ENCODE measurements around the gene SULT1A2. TPM values are rescaled to one million over a fixed set of nuclear protein-coding genes. Genes with fewer than 3 reads are reported as not detected.
"Not testable (repeated sequence)": the region's sequence is repeated elsewhere in the genome, so short reads cannot be mapped to it uniquely, and the experiment has no call there.

SULT1A2 gene
- total and polyA plus RNA-seq, 2 donors (not counting 1 experiment from before 2014, with no cell fraction given) = 0.17 TPM; not detected in 1

GRCh38 chr16:28615486-28616223 is 18.8 kb upstream of the SULT1A2 start:
- TF ChIP-seq CTCF (conservative IDR thresholded peaks at IDR 0.05 in 1 of 2, IDR thresholded peaks at IDR 0.05 in 1 of 2; ENCODE audit: low read depth in 1 of 2, low read length in 2 of 2) = peak; percentile 47 to 61
- H3K27me3 ChIP-seq (ENCODE audit: control insufficient read depth, insufficient read depth, low read length); H3K36me3 ChIP-seq (ENCODE audit: control insufficient read depth, insufficient read depth, low read length); H3K4me3 ChIP-seq (replicated peaks in 1 of 4; ENCODE audit: control extremely low read depth in 1 of 4, insufficient read depth in 1 of 4, low read depth in 3 of 4, low read length in 4 of 4); H3K9ac ChIP-seq (ENCODE audit: insufficient read depth, low read length); H3K4me2 ChIP-seq (ENCODE audit: extremely low read depth, insufficient read depth, low read length); H3K79me2 ChIP-seq (ENCODE audit: control insufficient read depth, insufficient read depth, low read length); H2AFZ ChIP-seq (ENCODE audit: low read length); H4K20me1 ChIP-seq (ENCODE audit: control insufficient read depth, extremely low read depth, insufficient read depth, low read length); H3K27ac ChIP-seq (ENCODE audit: insufficient read depth, low read length); H3K4me1 ChIP-seq (ENCODE audit: control insufficient read depth, extremely low read depth, insufficient read depth, low read length); H3K9me3 ChIP-seq (ENCODE audit: control insufficient read depth, insufficient read depth, low read depth, low read length): not testable (repeated sequence)
- DNase-seq (ENCODE audit: low read depth in 2 of 2) = peak; percentile 20 to 24

- H3K4me2 ChIP-seq (ENCODE audit: extremely low read depth, insufficient read depth, low read length); H3K4me3 ChIP-seq (replicated peaks in 1 of 4; ENCODE audit: control extremely low read depth in 1 of 4, insufficient read depth in 1 of 4, low read depth in 3 of 4, low read length in 4 of 4); H2AFZ ChIP-seq (ENCODE audit: low read length): not testable (repeated sequence)
Observed at GRCh38 chr16:28614561-28614960, 17.7 kb upstream of the SULT1A2 start.

DNA sequence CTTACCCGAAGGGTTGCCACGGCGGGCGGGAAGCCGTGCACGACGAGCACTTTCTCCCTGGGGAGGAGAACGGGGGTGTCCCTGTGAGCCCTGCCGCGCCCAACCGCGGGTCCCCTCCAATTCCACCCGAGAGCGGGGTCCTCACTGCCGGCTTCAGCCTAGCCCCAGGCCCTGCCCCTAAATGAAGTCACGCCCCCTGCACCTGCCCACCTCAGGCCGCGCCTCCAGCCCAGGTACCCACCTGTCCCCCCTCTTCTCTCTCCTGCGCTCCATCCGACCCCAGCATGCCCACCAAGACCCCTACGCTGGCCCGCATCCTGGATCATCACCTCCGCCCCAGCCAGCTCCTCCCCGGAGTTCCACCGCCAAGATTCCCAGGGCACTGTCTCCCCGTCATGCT is 17.1 kb upstream of the SULT1A2 start:
- H3K4me3 ChIP-seq (replicated peaks in 1 of 4; ENCODE audit: control extremely low read depth in 1 of 4, insufficient read depth in 1 of 4, low read depth in 3 of 4, low read length in 4 of 4); H3K27ac ChIP-seq (ENCODE audit: insufficient read depth, low read length); DNase-seq (ENCODE audit: low read depth in 2 of 2); H2AFZ ChIP-seq (ENCODE audit: low read length); H3K9me3 ChIP-seq (ENCODE audit: control insufficient read depth, insufficient read depth, low read depth, low read length); H3K36me3 ChIP-seq (ENCODE audit: control insufficient read depth, insufficient read depth, low read length); H4K20me1 ChIP-seq (ENCODE audit: control insufficient read depth, extremely low read depth, insufficient read depth, low read length); H3K9ac ChIP-seq (ENCODE audit: insufficient read depth, low read length); H3K4me2 ChIP-seq (ENCODE audit: extremely low read depth, insufficient read depth, low read length); H3K4me1 ChIP-seq (ENCODE audit: control insufficient read depth, extremely low read depth, insufficient read depth, low read length); H3K79me2 ChIP-seq (ENCODE audit: control insufficient read depth, insufficient read depth, low read length); H3K27me3 ChIP-seq (ENCODE audit: control insufficient read depth, insufficient read depth, low read length): not testable (repeated sequence)

More at GRCh38 chr16:28614561-28614960, 17.7 kb upstream of the SULT1A2 start:
- H3K9ac ChIP-seq (ENCODE audit: insufficient read depth, low read length); H3K9me3 ChIP-seq (ENCODE audit: control insufficient read depth, insufficient read depth, low read depth, low read length); H4K20me1 ChIP-seq (ENCODE audit: control insufficient read depth, extremely low read depth, insufficient read depth, low read length); DNase-seq (ENCODE audit: low read depth in 2 of 2); H3K27me3 ChIP-seq (ENCODE audit: control insufficient read depth, insufficient read depth, low read length); H3K4me1 ChIP-seq (ENCODE audit: control insufficient read depth, extremely low read depth, insufficient read depth, low read length); H3K79me2 ChIP-seq (ENCODE audit: control insufficient read depth, insufficient read depth, low read length); H3K27ac ChIP-seq (ENCODE audit: insufficient read depth, low read length); H3K36me3 ChIP-seq (ENCODE audit: control insufficient read depth, insufficient read depth, low read length): not testable (repeated sequence)

DNA sequence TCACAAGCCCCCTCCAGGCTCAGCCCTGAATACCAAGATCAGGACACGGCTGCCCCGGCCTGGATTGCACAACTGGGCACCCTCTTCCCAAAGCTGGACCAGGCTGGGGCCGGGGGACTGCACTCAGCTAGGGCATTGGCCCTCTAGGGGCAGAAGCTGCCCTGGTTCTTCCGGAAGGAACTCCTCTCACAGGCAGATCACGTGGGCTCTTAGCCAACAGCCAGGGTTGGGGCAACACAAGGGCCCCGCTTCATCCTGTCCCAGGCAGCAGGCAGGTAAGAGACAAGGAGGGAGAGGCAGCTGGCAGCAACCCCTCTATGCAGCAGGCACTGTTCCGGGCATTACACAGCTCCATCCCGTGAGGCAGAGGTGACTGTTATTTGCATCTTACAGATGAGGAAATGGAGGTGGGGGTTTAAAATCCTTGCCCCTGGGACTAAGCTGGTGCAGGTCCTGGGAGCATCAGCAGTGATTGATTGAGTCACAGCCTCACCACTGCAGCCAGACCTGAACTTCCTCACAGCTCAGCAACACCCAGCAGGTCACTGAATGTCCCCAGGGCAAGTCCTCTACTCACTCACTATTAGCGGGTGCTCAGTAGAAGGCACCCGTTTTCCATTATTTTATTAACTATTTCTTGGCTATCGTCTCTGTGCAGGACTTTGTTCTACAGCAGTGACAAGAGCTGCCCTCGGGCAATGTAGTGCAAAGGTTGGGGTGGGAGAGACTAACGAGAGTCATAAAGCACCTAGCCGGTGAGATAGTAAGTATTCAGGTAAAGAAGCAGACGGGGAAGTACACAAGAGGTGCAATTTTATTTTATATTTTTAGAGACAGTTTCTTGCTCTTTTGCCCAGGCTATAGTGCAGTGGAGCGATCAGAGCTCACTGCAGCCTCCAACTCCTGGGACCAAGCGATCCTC is 15.8 kb upstream of the SULT1A2 start:
- not testable (repeated sequence) for H3K27ac ChIP-seq (ENCODE audit: insufficient read depth, low read length); H3K4me3 ChIP-seq (replicated peaks in 1 of 4; ENCODE audit: control extremely low read depth in 1 of 4, insufficient read depth in 1 of 4, low read depth in 3 of 4, low read length in 4 of 4); H3K4me2 ChIP-seq (ENCODE audit: extremely low read depth, insufficient read depth, low read length); H3K36me3 ChIP-seq (ENCODE audit: control insufficient read depth, insufficient read depth, low read length); H3K79me2 ChIP-seq (ENCODE audit: control insufficient read depth, insufficient read depth, low read length); H4K20me1 ChIP-seq (ENCODE audit: control insufficient read depth, extremely low read depth, insufficient read depth, low read length); H3K9ac ChIP-seq (ENCODE audit: insufficient read depth, low read length); DNase-seq (ENCODE audit: low read depth in 2 of 2); H3K27me3 ChIP-seq (ENCODE audit: control insufficient read depth, insufficient read depth, low read length); H2AFZ ChIP-seq (ENCODE audit: low read length); H3K4me1 ChIP-seq (ENCODE audit: control insufficient read depth, extremely low read depth, insufficient read depth, low read length); H3K9me3 ChIP-seq (ENCODE audit: control insufficient read depth, insufficient read depth, low read depth, low read length)

Measured in fibroblast of lung (primary cell).